C4-2B (cell line): ENCODE data around the gene EXOSC5.

Experiments used
- ZFX ChIP-seq: fragments of 450-650 bp; IDR thresholded peaks from 2 replicates; pipeline ENCODE4 v1.6.1; 2017
- TF ChIP-seq, protein P1 (sequence below): fragments of 450-650 bp; conservative IDR thresholded peaks from 2 replicates; pipeline ENCODE4 v1.5.1; 2017; ENCODE audit warnings: mild to moderate bottlenecking

- TF ChIP-seq, protein P1, sequence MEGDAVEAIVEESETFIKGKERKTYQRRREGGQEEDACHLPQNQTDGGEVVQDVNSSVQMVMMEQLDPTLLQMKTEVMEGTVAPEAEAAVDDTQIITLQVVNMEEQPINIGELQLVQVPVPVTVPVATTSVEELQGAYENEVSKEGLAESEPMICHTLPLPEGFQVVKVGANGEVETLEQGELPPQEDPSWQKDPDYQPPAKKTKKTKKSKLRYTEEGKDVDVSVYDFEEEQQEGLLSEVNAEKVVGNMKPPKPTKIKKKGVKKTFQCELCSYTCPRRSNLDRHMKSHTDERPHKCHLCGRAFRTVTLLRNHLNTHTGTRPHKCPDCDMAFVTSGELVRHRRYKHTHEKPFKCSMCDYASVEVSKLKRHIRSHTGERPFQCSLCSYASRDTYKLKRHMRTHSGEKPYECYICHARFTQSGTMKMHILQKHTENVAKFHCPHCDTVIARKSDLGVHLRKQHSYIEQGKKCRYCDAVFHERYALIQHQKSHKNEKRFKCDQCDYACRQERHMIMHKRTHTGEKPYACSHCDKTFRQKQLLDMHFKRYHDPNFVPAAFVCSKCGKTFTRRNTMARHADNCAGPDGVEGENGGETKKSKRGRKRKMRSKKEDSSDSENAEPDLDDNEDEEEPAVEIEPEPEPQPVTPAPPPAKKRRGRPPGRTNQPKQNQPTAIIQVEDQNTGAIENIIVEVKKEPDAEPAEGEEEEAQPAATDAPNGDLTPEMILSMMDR = no peak
- no peak for TF ChIP-seq ZFX
These were observed 29.9 kb upstream of the EXOSC5 start, which contains the start of gene B3GNT8 for GRCh38 chr19:41426952-41427646.
